HG03469 (cell line): Measurements from ENCODE around the gene TMEM98.
"Not testable (repeated sequence)": the region's sequence is repeated elsewhere in the genome, so short reads cannot be mapped to it uniquely, and the experiment has no call there.

Experiments
- ATAC-seq: cut with Tn5 transposase; IDR thresholded peaks from one replicate; pipeline ENCODE4 v1.9.1; 2021; ENCODE audit warnings: mild to moderate bottlenecking, moderate library complexity, moderate number of reproducible peaks; ENCODE audit not compliant: unreplicated experiment

Gene TMEM98

GRCh38 chr17:32927724-32928585 is at the start of gene TMEM98:
TSS of gene TMEM98 (plus strand) at chr17:32928153. CDS start at chr17:32931529, 3,376 bp downstream.
- ATAC-seq = no peak

GRCh38 chr17:32878211-32878610 is 49.7 kb upstream of the TMEM98 start:
- ATAC-seq = no peak

GRCh38 chr17:32879134-32879533 is 48.8 kb upstream of the TMEM98 start:
- ATAC-seq = no peak

- no peak for ATAC-seq
Observed at GRCh38 chr17:32880671-32881453, 47.1 kb upstream of the TMEM98 start.

DNA sequence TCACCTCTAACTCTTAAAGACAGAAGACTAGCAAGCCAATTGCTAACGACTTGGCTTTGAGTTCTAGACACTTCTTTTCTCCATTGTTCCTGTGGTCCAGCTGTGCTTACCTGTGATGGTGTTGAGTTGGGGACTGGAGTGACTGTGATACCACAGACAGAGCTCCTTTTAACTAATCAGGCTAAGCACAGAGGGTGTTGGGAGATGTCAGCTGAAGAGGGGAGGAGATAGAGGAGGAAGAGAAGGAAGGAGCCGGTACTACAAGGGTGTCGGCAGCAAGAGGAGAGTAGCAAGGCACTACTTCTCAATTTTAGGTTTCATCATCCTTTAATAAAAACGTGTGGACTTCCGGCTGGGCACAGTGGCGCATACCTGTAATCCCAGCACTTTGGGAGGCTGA is 45.9 kb upstream of the TMEM98 start:
- no peak for ATAC-seq

DNA sequence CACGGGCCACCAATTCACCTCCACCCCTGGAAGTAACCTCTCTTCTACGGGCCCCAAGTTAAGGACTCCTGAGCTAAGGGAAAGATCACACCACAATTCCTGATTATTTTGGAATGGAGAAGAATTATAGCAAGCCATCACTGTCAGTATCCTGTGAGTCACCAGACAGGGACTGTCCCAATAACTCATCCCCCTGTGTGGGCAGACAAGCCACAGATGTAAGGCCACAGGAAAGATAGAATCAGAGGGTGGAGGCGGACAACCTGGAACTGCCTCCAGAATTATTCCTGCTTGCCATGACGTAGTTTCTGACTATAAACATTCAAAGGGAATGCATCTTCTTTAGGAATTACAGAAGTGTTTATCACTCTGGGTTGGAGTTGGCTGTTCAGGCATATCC is 45.2 kb upstream of the TMEM98 start:
- no peak for ATAC-seq

- not testable (repeated sequence) for ATAC-seq
Observed at GRCh38 chr17:32886951-32887350, 41.0 kb upstream of the TMEM98 start.

DNA sequence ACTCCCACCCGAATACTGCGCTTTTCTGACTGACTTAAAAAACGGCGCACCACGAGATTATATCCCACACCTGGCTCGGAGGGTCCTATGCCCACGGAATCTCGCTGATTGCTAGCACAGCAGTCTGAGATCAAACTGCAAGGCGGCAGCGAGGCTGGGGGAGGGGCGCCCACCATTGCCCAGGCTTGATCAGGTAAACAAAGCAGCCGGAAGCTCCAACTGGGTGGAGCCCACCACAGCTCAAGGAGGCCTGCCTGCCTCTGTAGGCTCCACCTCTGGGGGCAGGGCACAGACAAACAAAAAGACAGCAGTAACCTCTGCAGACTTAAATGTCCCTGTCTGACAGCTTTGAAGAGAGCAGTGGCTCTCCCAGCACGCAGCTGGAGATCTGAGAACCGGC is 40.5 kb upstream of the TMEM98 start:
- not testable (repeated sequence) for ATAC-seq

GRCh38 chr17:32894245-32894644 is 33.7 kb upstream of the TMEM98 start:
- no peak for ATAC-seq

DNA sequence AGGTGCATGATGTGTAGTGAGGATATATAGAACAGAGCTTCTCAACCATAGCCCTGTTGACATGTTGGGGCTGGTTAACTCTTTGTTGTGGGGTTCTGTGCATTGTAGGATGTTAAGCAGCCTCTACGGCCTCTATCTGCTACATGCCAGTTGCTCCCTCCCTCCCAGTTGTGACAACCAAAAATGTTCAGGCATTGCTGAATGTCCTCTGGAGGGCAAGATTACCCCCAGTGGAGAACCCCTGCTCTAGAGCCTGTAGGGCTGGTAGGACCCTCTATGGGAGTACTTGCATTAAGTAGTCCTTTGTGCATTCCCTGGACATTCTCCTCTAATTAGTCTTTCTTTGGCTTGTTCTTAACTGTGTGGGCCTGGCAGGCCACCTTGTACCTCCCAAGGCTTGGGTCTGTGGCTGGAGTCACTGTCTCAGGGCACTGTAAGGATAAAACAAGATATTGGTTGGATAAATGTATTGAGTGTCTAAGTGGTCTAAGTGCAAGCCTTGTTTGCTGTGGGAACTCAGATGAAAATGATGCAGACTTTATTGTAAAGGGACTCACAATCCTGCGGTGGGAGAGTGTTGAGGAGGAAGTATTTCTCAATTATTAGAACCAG is 31.2 kb upstream of the TMEM98 start:
- no peak for ATAC-seq

GRCh38 chr17:32899236-32900013 is 28.5 kb upstream of the TMEM98 start:
- ATAC-seq = no peak

DNA sequence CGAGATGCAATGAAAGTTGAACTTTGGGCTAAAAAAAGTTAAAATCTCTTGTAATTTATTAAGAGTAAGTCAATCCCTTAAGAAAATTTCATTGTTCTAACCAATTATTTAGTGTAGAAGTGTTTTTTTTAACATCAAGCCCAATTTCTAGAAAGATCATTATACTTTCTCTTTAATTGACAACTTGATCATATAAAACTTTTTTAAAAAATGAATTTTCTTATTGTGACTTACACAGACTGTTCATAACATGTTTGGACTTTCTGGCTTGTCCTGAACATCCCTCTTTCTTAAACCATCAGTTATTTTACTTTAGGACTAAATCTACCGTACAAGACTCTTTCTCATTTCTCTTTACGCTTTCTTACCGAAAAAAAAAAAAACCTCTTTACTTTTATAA is 26.2 kb upstream of the TMEM98 start:
- no peak for ATAC-seq

DNA sequence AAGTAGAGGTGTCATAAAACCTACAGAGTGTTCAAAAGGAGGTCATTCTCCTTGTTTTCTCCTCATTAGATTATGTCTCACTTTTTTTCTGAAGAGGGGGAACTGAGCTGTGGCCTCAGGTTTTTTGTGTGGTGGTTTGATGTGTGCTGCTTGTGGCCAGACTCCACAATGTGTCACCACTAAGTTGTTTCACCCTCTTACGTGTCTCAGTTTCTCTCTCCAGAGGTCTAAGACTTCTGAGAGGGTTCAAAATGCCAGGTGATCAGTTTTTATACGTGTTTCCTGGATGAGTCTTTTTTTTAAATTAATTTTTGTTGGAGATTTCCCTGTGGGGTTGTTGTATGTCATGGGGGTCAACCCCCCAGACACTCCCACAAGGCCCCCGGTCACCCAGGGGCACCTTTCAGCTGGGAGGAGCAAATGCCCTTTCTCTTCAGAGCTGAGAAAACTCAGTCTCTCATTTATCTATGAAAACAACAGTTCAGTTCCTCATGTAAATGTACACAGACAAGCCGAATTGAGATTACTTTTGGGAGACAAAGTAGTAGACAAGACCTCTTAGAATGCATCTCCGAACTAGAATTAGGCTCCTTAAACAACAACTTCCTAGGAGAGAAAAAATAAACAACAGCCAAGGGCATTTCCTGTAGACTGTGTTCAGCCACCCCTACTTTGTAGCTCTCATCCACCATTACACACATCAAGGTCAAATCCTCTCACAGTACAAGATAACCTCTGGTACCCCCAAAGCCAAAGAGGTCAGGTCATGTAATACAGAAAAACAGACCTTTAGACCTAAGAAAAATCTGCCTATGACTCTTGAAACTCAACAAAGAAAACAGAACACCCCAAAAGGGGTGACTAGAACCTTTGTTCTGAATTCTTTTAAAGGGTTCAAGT is 23.9 kb upstream of the TMEM98 start:
- no peak for ATAC-seq

GRCh38 chr17:32904891-32905290 is 23.1 kb upstream of the TMEM98 start:
- ATAC-seq = no peak

DNA sequence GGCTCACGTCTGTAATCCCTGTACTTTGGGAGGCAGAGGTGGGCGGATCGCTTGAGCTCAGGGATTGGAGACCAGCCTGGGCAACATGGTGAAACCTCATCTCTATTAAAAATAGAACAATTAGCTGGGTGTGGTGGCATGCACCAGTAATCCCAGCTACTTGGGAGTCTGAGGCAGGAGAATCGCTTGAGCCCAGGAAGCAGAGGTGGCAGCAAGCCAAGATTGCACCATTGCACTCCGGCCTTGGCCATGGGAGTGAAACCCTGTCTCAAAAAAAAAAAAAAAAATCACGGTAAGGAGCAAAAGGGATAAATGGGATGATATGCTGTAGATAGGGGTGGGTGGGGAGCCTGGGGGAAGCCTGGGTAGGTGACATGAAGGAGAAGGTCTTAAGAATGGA is 20.4 kb upstream of the TMEM98 start:
- no peak for ATAC-seq

GRCh38 chr17:32909787-32910369 is 18.1 kb upstream of the TMEM98 start:
- ATAC-seq = no peak

DNA sequence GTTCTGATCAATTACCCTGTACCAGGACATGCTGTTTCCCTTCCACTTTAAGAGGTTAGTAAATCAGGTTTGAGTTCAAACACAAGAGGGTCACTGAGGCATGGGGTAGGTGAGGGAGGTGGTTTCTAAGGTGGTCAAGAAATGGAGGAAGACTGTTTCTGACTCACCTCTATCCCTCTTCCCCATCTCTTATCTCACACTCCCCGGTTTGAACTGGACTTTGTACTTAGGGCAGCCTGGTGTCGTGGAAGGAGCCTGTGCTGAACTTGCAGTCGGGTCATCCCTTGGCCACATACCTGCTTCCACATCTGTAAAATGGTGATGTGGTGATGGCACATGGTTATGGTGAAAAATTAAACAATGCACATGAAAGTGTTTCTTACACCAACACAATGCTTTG is 17.2 kb upstream of the TMEM98 start:
- ATAC-seq = no peak

- no peak for ATAC-seq
Observed at GRCh38 chr17:32912218-32912897, 15.6 kb upstream of the TMEM98 start.

GRCh38 chr17:32913593-32913992 is 14.4 kb upstream of the TMEM98 start:
- no peak for ATAC-seq
